ENCODE data around the gene PHLDB1.

PHLDB1 gene

DNA sequence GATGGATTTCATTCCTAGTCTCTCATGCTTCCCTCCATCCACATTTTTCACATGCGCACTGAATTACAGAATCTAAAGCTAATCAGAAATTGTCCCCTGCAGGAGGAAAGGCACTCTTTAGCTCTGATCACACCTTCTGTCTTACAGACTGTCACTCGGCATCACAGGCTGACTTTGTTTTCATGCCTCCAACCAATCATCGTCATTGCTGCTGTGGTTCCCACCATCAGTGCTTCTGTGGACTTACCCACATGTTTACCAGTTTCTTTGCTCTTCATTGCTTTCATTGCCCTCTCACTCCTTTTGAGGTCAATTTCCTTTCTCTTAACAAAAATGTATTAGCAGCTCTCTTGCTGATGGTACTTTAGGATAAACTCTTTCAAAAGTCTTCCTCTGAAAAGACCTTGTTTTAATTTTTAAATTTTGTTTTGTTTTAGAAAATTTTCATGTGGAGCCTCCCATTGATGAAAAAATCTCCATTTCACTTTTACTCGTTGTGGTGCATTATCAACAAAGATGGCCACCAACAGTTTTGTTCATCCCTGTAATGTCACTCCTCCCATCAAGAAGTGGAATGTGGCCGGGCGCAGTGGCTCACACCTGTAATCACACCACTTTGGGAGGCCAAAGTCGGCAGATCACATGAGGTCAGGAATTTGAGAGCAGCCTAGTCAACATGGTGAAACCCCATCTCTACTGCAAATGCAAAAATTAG lies 92.2 kb downstream of the PHLDB1 start:
- Histone ChIP-seq H3K79me2 (ENCODE audit: insufficient read depth, low read length) (no peaks in the 10 kb centered on the region), H2AFZ (ENCODE audit: low read depth, low read length) (no peak overlapping the region), H3K27ac (ENCODE audit: low read length) (no peak overlapping the region), H3K36me3 (ENCODE audit: insufficient read depth, low read length) (no peaks in the 10 kb centered on the region), H4K20me1 (ENCODE audit: insufficient read depth, low read length) (no peaks in the 10 kb centered on the region; the same call in 1 of the 2 replicates), H3K4me1 (ENCODE audit: insufficient read depth, low read length) (peaks cover 17% of the 10 kb centered on the region), H3K4me3 (ENCODE audit: low read depth in 1 of 2, low read length in 2 of 2) (no peak overlapping the region), H3K9ac (ENCODE audit: low read depth, low read length) (no peak overlapping the region), H3K27me3 (ENCODE audit: insufficient read depth, low read length, poor library complexity) (no peaks in the 10 kb centered on the region), H3K9me3 (ENCODE audit: insufficient read depth, low read length, severe bottlenecking) (no peaks in the 10 kb centered on the region), H3K4me2 (ENCODE audit: insufficient read depth, low read length) (no peak overlapping the region)
- TF ChIP-seq, protein P1, sequence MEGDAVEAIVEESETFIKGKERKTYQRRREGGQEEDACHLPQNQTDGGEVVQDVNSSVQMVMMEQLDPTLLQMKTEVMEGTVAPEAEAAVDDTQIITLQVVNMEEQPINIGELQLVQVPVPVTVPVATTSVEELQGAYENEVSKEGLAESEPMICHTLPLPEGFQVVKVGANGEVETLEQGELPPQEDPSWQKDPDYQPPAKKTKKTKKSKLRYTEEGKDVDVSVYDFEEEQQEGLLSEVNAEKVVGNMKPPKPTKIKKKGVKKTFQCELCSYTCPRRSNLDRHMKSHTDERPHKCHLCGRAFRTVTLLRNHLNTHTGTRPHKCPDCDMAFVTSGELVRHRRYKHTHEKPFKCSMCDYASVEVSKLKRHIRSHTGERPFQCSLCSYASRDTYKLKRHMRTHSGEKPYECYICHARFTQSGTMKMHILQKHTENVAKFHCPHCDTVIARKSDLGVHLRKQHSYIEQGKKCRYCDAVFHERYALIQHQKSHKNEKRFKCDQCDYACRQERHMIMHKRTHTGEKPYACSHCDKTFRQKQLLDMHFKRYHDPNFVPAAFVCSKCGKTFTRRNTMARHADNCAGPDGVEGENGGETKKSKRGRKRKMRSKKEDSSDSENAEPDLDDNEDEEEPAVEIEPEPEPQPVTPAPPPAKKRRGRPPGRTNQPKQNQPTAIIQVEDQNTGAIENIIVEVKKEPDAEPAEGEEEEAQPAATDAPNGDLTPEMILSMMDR (IDR thresholded peaks at IDR 0.05; ENCODE audit: borderline replicate concordance, extremely low read depth, low read length, poor library complexity, severe bottlenecking) = no peak
- no peak for TF ChIP-seq EZH2 (IDR thresholded peaks at IDR 0.05; ENCODE audit: borderline replicate concordance, low read depth, low read length, severe bottlenecking)
- ATAC-seq (ENCODE audit: insufficient read depth, low read depth) (peak; percentile 85), DNase-seq (peak; percentile 57)

DNA sequence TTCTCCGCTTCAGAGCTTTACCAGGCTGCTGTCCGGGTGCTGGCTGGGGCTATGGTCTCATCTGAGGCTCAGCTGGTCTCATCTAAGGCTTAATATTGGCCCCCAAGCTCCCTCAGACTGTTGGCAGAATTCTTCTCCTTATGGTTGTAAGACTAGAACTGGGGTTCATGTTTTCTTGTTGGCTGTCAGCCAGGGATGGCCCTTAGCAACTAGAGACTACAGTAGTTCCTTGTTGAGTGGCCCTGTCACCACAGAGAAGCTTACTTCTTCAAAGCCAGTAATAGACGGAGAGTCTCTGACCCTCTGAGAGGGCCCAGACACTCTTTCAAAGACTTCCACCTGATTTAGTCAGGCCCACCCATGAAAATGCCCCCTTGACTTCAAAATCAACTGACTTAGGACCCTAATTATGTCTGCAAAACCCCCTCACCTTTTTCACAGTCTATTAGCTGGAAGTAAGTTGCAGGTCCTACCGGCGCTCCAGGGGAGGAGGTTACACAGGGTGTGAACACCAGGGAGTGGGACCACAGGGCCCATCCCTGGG lies 96.2 kb downstream of the PHLDB1 start:
- Histone ChIP-seq H4K20me1 (ENCODE audit: insufficient read depth, low read length) (no peaks in the 10 kb centered on the region), H3K4me2 (ENCODE audit: insufficient read depth, low read length) (no peak overlapping the region), H3K9ac (ENCODE audit: low read depth, low read length) (no peak overlapping the region), H3K36me3 (ENCODE audit: insufficient read depth, low read length) (no peaks in the 10 kb centered on the region), H3K4me3 (ENCODE audit: low read depth in 1 of 2, low read length in 2 of 2) (no peak overlapping the region), H3K79me2 (ENCODE audit: insufficient read depth, low read length) (no peaks in the 10 kb centered on the region), H2AFZ (ENCODE audit: low read depth, low read length) (no peak overlapping the region), H3K27ac (ENCODE audit: low read length) (no peak overlapping the region), H3K4me1 (ENCODE audit: insufficient read depth, low read length) (peaks cover 31% of the 10 kb centered on the region), H3K27me3 (ENCODE audit: insufficient read depth, low read length, poor library complexity) (no peaks in the 10 kb centered on the region), H3K9me3 (ENCODE audit: insufficient read depth, low read length, severe bottlenecking) (no peaks in the 10 kb centered on the region)
- TF ChIP-seq EZH2 (IDR thresholded peaks at IDR 0.05; ENCODE audit: borderline replicate concordance, low read depth, low read length, severe bottlenecking) = no peak
- TF ChIP-seq, protein P1 (IDR thresholded peaks at IDR 0.05; ENCODE audit: borderline replicate concordance, extremely low read depth, low read length, poor library complexity, severe bottlenecking) = no peak
- DNase-seq (no peak), ATAC-seq (ENCODE audit: insufficient read depth, low read depth) (no peak)

DNA sequence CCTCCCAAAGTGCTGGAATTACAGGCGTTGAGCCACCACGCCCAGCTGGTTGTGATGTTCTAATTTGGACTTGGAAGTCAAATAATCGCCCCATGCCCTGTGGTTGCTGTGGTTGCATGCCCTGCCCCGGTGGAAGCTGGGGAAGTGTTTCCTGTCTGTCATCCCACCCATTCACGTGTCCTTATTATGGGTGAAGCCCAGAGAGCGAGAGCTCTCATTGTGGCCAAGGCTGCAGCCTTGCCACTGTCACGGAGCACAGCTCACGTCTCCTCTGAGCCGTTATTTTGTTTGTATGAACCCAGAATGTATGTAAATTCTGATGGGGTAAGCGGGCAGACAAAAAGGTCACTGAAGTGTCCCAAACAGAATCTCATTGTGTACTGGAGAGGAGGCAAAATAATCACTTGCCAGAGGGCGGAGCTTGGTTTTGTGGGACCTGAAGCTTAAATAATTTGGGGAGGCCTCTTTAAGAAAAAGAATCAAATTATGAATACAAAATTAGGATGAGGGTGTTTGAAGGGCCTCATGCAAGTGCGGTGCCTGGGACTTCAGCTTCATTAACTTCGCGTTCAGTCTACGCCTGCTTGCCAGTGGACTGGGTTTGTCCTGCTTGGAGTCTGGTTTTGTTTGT lies 97.8 kb downstream of the PHLDB1 start:
- peak; percentile 80 for DNase-seq
- H3K79me2 ChIP-seq (ENCODE audit: insufficient read depth, low read length) = no peaks in the 10 kb centered on the region
- no peaks in the 10 kb centered on the region for H3K9me3 ChIP-seq (ENCODE audit: insufficient read depth, low read length, severe bottlenecking)
- H3K4me3 ChIP-seq (ENCODE audit: low read depth in 1 of 2, low read length in 2 of 2) = no peak overlapping the region
- ATAC-seq (ENCODE audit: insufficient read depth, low read depth) = peak; percentile 97
- H3K9ac ChIP-seq (ENCODE audit: low read depth, low read length) = no peak overlapping the region
- no peaks in the 10 kb centered on the region for H3K36me3 ChIP-seq (ENCODE audit: insufficient read depth, low read length)
- no peaks in the 10 kb centered on the region for H4K20me1 ChIP-seq (ENCODE audit: insufficient read depth, low read length)
- no peaks in the 10 kb centered on the region for H3K27me3 ChIP-seq (ENCODE audit: insufficient read depth, low read length, poor library complexity)
- H2AFZ ChIP-seq (ENCODE audit: low read depth, low read length) = 0 out of 2 replicates have a peak overlapping the region, but pooled peaks have one; percentile 1
- peak overlapping the region; percentile 44; the same call in 1 of the 2 replicates for H3K27ac ChIP-seq (ENCODE audit: low read length)
- H3K4me2 ChIP-seq (ENCODE audit: insufficient read depth, low read length) = peak overlapping the region; percentile 49
- peaks cover 25% of the 10 kb centered on the region for H3K4me1 ChIP-seq (ENCODE audit: insufficient read depth, low read length)
- TF ChIP-seq, protein P1 (IDR thresholded peaks at IDR 0.05; ENCODE audit: borderline replicate concordance, extremely low read depth, low read length, poor library complexity, severe bottlenecking) = no peak
- no peak for TF ChIP-seq EZH2 (IDR thresholded peaks at IDR 0.05; ENCODE audit: borderline replicate concordance, low read depth, low read length, severe bottlenecking)

Measured in DND-41 (cell line).